Pulmonary artery endothelial cell (primary cell): Measurements from ENCODE around the gene ITPR1. TPM values are rescaled to one million over a fixed set of nuclear protein-coding genes. Genes with fewer than 3 reads are reported as not detected.

ENCODE experiments used
- DNase-seq: peaks from one replicate; pipeline ENCODE4 v3.0.0-alpha.2; 2011; ENCODE audit warnings: low read depth, low spot score
- total RNA-seq: library from RNA; depleted of rRNA; stranded (reverse); fragments of >200 nt; gene quantifications from 2 replicates; pipeline ENCODE4 v1.2.3, GENCODE V29; 2014

ITPR1 gene
- total RNA-seq, 1 donor from 2014 or later = 15.2 TPM

- DNase-seq = no peak
These were observed 36.9 kb downstream of the ITPR1 start for GRCh38 chr3:4529876-4530588.

DNA sequence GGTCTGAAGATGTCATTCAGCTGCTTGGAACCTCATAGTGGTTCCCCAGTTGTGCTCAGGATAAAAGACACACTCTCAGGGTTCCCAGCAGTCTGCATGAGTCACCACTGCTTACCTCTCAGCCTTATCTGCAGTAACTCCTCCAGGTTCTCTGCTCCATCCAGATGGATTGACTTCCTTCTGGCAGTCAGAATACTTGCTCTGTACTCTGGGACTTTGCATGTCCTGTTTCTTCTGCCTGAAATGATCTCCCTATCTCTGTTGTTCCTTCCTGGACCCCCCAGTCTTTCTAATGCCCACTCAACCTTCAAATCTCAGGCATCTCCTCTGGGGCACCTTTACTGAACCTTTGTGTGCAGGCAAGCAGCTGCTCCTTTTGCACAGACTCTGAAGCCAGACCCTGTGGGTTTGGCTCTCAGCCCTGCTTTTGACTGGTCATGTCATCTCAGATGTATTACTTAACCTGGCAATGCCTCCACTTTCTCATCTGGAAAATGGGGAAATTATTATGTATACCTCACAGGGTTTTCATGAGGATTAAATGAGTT, 38.4 kb downstream of the ITPR1 start:
- no peak for DNase-seq

GRCh38 chr3:4532535-4533112, 39.5 kb downstream of the ITPR1 start:
- no peak for DNase-seq

DNA sequence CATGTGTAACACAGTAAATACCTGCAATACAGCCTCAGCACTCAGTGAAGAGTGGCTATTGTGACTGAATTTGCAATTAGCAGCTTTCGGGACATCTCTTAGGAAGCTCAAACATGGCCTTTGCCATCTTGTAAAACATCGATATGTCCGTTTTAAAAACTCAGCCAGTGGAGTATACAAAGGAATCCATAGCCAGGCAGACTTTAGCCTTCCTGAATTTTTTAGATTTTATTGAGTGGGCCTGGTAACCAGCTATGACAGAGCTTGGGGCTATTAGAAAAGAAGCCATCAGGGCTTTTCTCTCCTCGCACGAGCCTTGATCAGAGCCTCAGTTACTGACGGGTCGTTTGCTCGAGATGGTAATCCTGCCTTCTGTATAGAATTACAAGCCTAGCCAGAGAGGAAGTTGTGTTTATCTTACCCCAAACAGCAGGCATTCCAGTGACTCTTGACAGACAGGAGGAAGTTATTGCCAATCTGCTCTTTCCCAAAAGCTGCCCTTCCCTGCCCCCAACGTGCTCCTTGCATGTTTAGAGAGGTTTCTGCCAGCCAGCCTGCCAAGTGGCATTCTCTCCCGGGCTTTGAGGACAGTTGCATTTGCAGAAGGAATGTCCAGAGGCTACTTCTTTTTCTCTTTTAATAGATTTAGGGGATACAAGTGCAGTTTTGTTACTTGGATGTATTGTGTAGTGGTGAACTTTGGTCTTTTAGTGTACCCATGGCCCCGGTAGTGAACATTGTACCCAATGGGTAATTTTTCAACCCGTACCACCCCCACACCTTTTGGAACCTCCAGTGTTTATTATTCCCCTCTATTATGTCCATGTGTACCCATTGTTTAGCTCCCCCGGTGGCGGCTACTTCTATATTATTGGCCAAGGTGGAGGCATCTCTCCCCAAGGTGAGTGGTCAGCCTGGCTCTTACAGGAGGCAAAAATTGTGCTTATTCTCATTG, 40.6 kb downstream of the ITPR1 start:
- peak; percentile 62 for DNase-seq

DNA sequence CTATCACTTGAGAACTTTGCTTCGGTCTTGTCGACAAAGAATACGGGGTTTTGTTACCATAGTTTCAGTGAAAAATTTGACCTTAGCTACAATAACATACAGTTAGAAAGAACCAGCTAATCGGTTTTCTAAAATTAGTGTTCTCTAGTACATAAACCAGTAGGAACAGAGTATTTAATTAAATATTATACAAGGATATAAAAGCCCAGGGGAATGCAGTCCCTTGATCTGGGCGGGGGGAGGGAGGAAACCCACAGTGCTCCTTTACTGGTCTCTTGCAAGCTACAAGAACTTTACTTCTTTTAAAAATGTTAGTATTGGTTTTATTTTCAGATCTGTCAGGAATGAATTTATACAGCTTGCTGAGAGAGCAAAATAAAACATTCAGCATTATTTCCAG, 41.8 kb downstream of the ITPR1 start:
- no peak for DNase-seq

DNA sequence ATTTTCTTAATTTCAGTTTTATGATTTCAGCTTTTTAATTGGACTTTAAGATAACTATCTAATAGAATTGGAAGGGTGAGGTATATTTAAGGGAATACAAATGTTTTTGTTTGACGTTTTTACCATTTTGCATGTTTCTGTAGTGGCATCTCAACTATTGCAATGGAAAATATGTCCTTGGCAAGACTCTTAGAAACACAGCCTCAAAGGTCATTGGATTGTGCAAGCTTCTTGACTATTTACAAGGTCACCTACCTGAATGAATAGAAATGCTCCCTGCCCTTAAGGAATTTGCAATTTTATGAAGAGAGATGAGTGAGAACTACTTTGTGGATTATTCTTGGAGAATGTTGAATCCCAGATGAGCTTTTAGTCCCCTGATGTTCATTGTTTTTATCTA, 43.1 kb downstream of the ITPR1 start:
- no peak for DNase-seq

DNA sequence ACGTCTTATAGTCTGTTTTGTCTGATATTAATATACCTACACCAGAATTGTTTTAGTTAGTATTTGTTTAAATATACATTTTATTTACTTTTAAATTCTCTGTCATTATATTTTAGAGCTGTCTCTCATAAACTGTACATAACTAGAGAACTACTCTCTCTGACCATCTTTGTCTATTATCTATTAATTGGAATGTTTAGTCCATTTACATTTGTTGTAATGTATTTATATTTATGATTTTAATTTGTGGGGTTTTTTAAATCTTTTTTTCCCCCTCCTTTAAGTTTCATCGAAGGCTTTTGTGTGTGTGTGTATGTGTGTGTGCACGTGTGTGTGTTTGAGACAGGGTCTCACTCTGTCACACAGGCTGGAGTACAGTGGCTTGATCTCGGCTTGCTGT, 47.1 kb downstream of the ITPR1 start:
- no peak for DNase-seq

GRCh38 chr3:4543110-4543509, 50.0 kb downstream of the ITPR1 start:
- no peak for DNase-seq

DNA sequence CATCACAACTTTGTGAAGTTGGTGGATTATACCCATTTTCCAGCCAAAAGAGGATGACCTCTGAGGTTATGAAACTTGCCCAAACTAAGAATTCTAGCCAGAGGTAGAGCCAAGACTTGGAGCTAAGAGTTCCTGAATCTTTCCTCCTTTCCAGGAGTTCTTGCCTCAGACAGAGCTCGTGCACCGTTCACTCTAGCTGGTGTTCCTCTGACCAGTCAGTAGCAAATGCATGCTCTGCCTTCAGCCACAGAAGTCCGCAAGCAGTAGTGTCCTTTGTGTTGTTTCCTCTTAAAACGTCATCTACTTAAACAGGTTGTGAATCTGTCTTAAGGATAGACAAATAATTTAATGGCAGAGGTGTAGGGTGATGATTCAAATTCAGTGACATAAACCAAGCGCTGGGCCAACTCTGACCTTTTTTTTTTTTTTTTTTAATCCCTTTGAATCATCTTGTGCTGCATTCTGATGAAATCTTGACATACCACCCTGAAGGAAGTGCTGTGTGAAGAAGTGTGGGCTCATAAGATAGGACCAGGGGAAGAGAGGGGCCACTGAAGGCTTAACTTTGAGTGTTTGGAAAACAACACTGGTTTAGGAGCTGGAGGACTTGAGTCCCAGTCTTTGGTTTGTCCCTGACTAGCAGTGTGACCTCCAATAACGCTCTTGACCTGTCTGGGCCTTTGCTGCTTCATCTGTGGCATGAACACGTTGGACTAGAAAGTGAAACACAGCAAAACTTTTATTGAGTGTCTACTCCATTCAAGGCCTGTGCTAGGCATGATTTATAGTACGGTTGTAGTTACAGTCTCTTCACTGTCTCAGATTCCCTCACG, 53.4 kb downstream of the ITPR1 start:
- no peak for DNase-seq

DNA sequence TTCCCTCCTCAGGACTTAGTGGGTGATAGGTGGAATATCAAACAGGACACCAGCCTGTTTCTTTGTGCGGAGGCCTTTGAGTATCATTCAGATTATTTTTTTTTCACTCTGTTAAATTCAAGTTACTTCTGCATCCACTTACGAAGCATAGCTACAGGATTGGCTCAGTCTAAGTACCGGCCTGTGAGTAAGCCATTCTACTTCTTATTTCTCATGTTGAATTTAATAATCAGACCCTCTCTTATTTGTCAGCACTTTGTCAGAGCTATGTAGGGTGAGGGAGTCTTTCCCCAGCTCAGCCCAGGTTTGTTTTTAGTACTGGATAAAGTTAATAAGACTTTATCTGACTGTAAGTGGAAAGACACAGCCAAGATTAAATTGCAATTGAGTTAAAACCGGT, 54.7 kb downstream of the ITPR1 start:
- no peak for DNase-seq

DNA sequence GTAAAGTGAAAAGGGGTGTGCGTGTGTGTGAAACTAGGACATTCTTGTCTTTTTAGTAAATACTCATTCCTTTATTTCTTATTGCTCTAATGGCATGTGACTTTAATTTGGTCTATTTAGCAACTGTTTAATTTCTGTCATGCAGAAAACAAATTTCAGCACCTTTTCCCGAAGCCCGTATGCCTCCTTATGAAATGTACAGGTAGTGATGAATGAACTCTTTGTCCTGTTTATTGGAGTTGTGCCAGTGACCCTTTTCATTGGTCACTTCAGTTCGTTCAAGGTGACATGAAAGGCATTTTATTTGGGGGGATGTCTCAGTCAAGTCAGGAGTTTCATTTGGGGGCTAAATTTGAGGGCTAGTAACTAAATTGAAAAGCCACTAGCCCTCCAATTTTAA, 55.2 kb downstream of the ITPR1 start:
- DNase-seq = no peak

DNA sequence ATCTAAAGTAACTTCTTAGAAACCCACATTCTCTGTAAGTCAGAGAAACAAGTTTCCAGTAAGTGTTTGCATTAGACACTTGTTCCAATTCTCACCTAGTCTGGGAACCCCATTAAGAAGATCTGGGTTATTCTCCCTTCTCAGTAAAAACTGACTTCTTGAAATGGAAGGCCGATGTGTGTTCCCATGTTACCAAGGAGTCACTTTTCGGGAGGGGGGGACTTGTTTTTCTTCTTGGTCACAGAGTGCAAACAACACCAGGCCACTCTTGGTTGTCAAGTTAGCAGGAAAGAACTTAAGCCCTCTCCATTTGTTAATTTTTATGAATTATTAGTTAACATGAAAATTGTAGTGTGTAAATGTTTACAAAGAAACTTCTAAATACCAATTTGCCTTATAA, 55.6 kb downstream of the ITPR1 start:
- no peak for DNase-seq

- no peak for DNase-seq
These were observed 56.7 kb downstream of the ITPR1 start for GRCh38 chr3:4549896-4550295.

GRCh38 chr3:4551051-4551711, 58.0 kb downstream of the ITPR1 start:
- DNase-seq = no peak

GRCh38 chr3:4551794-4552442, 58.8 kb downstream of the ITPR1 start:
- DNase-seq = no peak

- no peak for DNase-seq
These were observed 59.7 kb downstream of the ITPR1 start for GRCh38 chr3:4552811-4553210.

DNA sequence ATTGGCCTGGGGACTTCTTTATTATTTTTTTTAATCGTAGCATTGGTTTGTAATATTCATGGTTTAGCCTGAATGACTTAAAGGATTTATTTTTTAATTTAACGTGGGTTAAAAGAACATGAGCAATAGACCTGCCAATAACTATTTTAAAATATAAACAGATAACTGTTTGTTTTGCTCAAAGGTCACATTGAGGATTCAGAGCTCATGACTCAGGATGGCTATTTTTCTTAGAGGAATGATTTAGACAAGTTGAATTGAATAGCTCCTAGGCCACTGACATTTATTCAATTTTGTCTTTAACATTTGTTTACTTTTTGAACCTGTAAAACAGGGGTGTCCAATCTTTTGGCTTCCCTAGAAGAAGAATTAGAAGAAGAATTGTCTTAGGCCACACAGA, 68.5 kb downstream of the ITPR1 start:
- DNase-seq = no peak

- no peak for DNase-seq
These were observed 69.4 kb downstream of the ITPR1 start for GRCh38 chr3:4562595-4562994.

DNA sequence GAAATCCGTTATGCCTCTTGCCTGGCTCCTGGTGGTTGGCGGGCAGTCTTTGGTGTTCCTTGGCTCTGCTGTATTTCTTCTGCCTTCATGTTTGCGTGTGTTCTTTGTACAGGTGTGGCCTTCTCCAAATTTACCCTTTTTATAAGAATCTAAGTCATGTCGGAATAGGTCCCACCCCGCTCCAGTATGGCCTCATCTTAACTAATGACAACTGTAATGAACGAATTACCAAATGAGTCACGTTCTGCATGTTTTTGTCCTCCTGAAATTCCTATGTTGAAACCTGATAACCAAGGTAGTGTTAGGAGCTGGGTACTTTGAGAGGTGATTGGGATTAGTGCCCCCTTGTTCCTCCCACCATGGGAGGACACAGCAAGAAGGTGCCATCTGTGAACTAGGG, 71.1 kb downstream of the ITPR1 start:
- DNase-seq = no peak

DNA sequence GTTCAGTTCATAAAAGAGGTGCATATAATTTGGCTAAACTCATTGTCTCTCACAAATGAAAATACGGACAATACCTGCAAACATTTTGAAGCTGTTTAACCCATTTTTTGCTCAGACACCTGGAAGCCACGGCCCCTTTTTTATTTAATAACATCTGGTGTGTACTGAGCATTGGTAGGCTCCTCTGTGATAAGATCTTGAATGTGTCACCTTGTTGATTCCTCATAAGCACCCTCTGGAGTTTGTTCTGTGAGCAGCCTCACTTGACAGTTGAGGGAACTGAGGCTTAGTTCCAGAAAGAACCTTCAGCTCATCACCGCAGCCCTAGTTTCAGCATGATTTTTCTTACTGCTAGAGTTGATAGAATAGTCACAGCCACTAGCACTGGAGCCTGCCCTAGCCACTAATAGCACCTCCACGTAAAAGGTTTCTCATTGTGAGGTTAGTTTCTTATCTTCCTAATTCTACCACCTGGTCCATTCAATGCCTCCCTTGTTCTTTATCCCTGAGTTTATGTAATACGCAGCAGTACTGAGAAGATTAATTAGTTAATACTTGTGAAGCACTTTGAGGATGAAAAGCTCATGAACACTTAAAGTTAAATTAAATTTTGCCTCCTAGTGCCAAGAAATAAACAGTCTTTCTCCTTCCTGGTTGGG, 71.9 kb downstream of the ITPR1 start:
- DNase-seq = no peak
